C4-2B (cell line): ENCODE measurements around the gene DEAF1.

Source experiments
- ZFX ChIP-seq: fragments of 450-650 bp; IDR thresholded peaks from 2 replicates; pipeline ENCODE4 v1.6.1; 2017
- TF ChIP-seq, protein P1 (sequence below): fragments of 450-650 bp; conservative IDR thresholded peaks from 2 replicates; pipeline ENCODE4 v1.5.1; 2017; ENCODE audit warnings: mild to moderate bottlenecking

DNA sequence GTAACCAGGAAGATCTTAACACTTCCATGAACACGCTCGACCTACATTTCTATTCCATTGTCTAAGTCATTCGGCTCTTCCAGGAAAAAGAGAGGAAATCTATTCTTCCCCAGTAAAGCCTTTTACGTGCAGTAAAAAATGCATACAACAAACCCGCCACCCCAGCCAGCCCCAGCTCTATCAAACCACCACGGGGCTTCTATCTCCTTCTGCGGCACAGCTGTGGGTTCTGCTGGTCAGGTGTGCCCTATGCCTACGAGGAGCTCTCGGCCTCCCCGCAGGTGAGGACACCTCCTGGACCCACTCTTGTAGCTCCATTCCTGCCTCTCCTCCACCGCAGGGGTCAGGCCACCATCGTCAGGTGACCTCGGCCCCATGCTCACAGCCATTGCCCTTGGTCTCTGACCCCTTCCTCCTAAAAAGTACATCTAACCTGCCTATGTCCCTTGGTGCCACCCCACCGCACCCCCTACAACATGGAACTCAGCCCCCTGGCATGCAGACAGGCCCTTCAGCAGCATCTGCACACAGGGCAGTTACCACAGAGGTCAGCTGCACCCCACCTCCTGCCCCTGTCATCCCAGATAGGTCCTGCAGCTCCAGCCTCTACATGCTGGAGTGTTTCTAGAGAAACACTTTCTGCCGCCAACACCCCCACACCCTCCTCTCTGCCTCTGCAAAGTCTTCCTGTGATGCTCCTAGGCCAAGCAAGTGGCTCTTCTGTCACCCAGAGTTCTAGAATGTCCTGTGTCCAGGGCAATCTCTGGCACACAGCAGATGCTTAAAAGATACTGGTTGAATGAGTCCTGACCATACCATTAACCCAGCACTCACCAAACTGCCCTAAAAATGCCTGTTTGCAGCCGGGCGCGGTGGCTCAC, 3.1 kb downstream of the DEAF1 start:
- TF ChIP-seq, protein P1, sequence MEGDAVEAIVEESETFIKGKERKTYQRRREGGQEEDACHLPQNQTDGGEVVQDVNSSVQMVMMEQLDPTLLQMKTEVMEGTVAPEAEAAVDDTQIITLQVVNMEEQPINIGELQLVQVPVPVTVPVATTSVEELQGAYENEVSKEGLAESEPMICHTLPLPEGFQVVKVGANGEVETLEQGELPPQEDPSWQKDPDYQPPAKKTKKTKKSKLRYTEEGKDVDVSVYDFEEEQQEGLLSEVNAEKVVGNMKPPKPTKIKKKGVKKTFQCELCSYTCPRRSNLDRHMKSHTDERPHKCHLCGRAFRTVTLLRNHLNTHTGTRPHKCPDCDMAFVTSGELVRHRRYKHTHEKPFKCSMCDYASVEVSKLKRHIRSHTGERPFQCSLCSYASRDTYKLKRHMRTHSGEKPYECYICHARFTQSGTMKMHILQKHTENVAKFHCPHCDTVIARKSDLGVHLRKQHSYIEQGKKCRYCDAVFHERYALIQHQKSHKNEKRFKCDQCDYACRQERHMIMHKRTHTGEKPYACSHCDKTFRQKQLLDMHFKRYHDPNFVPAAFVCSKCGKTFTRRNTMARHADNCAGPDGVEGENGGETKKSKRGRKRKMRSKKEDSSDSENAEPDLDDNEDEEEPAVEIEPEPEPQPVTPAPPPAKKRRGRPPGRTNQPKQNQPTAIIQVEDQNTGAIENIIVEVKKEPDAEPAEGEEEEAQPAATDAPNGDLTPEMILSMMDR = no peak
- TF ChIP-seq ZFX = no peak
